GM21723 (cell line): ENCODE results near the gene IL37.

ENCODE experiments used
- ATAC-seq: cut with Tn5 transposase; IDR thresholded peaks from one replicate; pipeline ENCODE4 v1.9.1; 2021; ENCODE audit warnings: mild to moderate bottlenecking, moderate library complexity; ENCODE audit not compliant: unreplicated experiment

The IL37 gene

GRCh38 chr2:112957511-112957910, 46.5 kb downstream of the IL37 start:
- no peak for ATAC-seq

- peak; percentile 66 for ATAC-seq
These were observed 47.6 kb downstream of the IL37 start for GRCh38 chr2:112958428-112959108.

- ATAC-seq: no peak
These were observed 48.3 kb downstream of the IL37 start for GRCh38 chr2:112959109-112959812.

GRCh38 chr2:112960230-112960825, 49.4 kb downstream of the IL37 start:
- no peak for ATAC-seq

- ATAC-seq: no peak
These were observed 51.6 kb downstream of the IL37 start for GRCh38 chr2:112962308-112963175.

- no peak for ATAC-seq
These were observed 56.1 kb downstream of the IL37 start for GRCh38 chr2:112967023-112967422.
